Colon (tissue), 2 donors: Measurements from ENCODE around the gene TMEM270.
"Not testable (repeated sequence)": the region's sequence is repeated elsewhere in the genome, so short reads cannot be mapped to it uniquely, and the experiment has no call there.

Experiments
- FAIRE-seq: peaks from 2 replicates; lab custom pipeline; 2012; peaks lifted over from hg19 to GRCh38; lab: Jason Lieb, UNC
- donor health status: control.
- donor health status: control.

The TMEM270 gene, protein sequence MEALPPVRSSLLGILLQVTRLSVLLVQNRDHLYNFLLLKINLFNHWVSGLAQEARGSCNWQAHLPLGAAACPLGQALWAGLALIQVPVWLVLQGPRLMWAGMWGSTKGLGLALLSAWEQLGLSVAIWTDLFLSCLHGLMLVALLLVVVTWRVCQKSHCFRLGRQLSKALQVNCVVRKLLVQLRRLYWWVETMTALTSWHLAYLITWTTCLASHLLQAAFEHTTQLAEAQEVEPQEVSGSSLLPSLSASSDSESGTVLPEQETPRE

GRCh38 chr7:73860859-73861258, at the start of gene TMEM270:
TMEM270 (plus strand) TSS chr7:73861159; CDS start chr7:73861195, 36 bp downstream.
- FAIRE-seq, result no peak

DNA sequence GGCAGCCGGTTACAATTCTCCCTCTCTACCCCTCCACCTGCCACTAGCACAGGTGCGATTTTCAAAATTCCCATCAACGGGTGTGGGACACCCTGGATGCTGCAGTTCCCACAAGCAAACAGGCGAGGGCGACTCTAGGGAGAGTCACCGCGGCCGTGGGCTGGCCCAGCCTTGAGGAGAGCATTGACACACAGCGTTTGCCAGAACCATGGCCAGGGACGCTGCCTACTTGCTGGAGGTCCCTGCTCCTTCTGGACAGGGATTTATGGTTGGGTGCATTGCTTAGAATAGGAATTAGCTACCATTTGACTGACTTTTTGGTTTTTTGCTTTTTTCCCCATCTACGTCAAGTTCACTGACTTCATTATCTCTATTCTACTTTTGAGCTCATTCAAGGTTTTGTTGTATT, 49.2 kb upstream of the TMEM270 start:
- FAIRE-seq, result no peak

GRCh38 chr7:73812996-73813395, 48.0 kb upstream of the TMEM270 start:
- FAIRE-seq, result no peak

GRCh38 chr7:73815436-73815835, 45.5 kb upstream of the TMEM270 start:
- FAIRE-seq, result no peak

DNA sequence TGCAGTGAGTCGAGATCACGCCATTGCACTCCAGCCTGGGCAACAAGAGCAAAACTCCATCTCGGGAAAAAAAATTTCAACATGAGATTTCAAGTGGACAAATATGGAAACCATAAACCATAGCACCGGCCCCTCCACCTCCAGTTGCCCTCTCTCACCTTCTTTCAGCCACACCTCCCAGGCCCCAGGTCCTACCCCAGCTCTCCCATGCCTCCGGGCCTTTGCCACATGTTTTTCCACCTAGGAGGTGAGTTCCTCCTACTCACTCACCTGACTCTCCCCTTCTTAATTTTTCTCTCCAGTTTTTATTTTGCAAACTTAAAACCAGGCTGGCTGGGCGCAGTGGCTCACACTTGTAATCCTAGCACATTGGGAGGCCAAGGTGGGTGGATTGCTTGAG, 43.8 kb upstream of the TMEM270 start:
- FAIRE-seq, result no peak

DNA sequence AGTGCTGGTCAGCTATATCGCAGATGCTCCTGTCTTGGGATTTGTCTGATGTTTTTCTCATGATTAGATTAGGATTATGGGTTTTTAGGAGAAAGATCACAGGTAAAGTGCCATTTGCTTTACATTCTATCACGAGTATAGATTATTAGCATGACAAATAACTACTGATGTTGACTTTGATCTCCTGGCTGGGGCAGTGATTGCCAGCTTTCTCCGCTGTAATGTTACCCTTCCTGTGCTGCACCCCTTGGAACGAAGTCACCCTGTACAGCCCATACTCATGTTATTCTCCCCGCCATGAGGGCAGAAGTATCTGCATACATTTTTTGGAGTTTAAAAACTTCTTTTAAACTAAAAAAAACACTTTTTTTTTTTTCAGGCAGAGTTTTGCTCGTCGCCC, 40.9 kb upstream of the TMEM270 start:
- no peak for FAIRE-seq

DNA sequence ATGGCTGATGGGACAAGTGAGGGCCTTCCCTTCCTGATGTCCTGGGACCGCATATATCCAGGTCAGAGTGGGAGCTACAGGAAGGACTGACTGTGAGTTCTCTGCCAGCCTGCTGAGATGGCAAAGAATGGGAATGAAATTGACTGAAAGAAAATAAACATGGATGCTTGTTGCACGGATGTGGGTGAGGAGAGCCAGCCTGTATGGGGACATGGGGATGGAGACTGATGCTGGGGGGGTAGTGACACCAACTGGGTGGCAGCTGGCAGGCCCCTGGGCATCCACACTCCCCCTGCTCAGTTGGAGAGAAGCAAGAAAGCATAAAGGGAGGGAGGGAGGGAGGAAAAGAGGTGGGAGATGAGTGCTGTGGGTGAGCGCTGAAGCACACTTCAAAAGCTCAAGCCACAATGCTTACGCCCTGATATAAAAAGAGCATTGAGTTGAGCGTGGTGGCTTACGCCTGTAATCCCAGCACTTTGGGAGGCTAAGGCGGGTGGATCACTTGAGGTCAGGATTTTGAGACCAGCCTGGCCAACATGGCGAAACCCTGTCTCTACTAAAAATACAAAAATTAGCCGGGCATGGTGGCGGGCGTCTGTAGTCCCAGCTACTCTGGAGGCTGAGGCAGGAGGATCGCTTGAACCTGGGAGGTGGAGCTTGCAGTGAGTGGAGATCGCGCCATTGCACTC, 39.2 kb upstream of the TMEM270 start:
- not testable (repeated sequence) for FAIRE-seq

- FAIRE-seq, result no peak
These were observed 38.4 kb upstream of the TMEM270 start for GRCh38 chr7:73822319-73823173.

GRCh38 chr7:73823257-73823656, 37.7 kb upstream of the TMEM270 start:
- no peak for FAIRE-seq

GRCh38 chr7:73823873-73824592, 36.9 kb upstream of the TMEM270 start:
- no peak for FAIRE-seq

GRCh38 chr7:73824986-73825385, 36.0 kb upstream of the TMEM270 start:
- no peak for FAIRE-seq

GRCh38 chr7:73827567-73828106, 33.3 kb upstream of the TMEM270 start:
- no peak for FAIRE-seq

- FAIRE-seq, result peak; percentile 38
These were observed 32.7 kb upstream of the TMEM270 start for GRCh38 chr7:73828107-73828803.

- FAIRE-seq, result no peak
These were observed 32.0 kb upstream of the TMEM270 start for GRCh38 chr7:73828972-73829371.

DNA sequence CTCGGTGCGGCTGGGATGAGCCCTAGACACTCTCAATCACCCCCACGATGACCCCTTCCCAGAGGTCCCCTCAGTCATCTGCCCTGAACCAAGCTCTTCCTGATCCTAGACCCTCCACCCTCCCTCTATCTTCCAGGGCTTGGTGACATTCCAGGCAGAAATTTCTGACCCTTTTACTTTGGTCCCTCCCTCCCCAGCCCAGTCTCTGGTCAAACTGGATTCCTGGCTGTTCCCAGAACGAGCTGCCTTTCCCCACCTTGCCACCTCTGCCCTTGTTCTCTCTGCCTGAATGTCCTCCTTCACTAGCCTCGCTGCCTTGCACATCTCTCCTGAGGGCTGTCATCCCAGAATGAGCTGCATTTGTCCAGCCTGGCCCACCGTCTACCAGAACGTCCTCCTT, 31.5 kb upstream of the TMEM270 start:
- FAIRE-seq, result no peak

DNA sequence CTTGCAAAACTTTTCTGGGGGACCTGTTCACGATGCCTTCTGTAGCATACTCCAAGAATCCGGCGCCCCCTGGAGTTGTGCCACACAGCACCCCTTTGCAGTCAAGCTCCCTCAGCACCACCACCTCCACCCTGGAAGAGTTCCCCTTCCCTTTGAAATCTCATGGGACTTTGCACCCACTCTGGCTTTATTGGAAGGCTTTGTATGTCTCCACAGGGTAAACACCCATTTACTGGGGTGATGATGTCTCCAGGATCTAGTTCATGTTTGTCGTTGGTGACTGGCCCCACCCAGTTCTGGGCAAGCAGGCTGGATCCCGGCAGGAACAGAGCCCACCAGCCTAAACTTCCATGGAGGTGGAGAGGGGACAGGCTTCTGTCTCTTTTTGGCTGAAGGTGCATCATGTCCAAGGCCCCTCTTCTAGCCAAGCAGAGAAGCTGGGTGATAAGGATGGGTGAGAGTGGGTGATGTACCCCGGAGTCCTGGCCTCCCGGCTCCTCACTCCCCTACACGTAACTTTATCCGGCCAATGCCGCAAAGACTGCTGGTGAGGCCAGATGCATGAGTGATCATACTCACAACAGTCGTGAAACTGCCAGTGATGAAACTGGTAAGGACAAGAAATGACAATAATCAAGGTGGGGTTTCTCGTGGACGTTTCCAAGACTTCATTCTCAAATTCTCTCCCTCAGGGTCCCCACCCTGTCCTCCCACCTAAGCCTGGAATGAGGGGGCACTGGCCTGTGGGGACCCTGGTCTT, 30.9 kb upstream of the TMEM270 start:
- FAIRE-seq, result no peak

GRCh38 chr7:73830681-73831583, 30.0 kb upstream of the TMEM270 start, which contains the start of gene CLDN4:
CLDN4 (plus strand) TSS chr7:73830996; CDS start chr7:73831202, 206 bp downstream.
- FAIRE-seq, result no peak

- FAIRE-seq, result no peak
These were observed 29.4 kb upstream of the TMEM270 start for GRCh38 chr7:73831584-73831833.

- no peak for FAIRE-seq
These were observed 28.9 kb upstream of the TMEM270 start for GRCh38 chr7:73831834-73832651.
